ENCODE data around the gene EPDR1.
A peak's percentile ranks its signal among the peaks of the same experiment; 100 is the strongest.

Gene EPDR1

GRCh38 chr7:37920305-37920848 lies at the start of gene EPDR1:
Gene EPDR1, plus strand, starts transcription at chr7:37920640. Its CDS starts 300 bp downstream, at chr7:37920940.
- peak; percentile 76 for DNase-seq (ENCODE audit: low spot score)

GRCh38 chr7:37882086-37882485 lies 38.4 kb upstream of the EPDR1 start:
- no peak for DNase-seq (ENCODE audit: low spot score)

GRCh38 chr7:37893359-37893758 lies 27.1 kb upstream of the EPDR1 start:
- DNase-seq (ENCODE audit: low spot score): no peak

- no peak for DNase-seq (ENCODE audit: low spot score)
These were observed 25.8 kb upstream of the EPDR1 start for GRCh38 chr7:37894671-37895070.

GRCh38 chr7:37899712-37900247 lies 20.7 kb upstream of the EPDR1 start:
- no peak for DNase-seq (ENCODE audit: low spot score)

- peak; percentile 46 for DNase-seq (ENCODE audit: low spot score)
These were observed 19.1 kb upstream of the EPDR1 start for GRCh38 chr7:37901236-37901827.

GRCh38 chr7:37901890-37902524 lies 18.4 kb upstream of the EPDR1 start:
- DNase-seq (ENCODE audit: low spot score): no peak

GRCh38 chr7:37908221-37908788 lies 12.1 kb upstream of the EPDR1 start:
- DNase-seq (ENCODE audit: low spot score): no peak

- no peak for DNase-seq (ENCODE audit: low spot score)
These were observed 7.7 kb upstream of the EPDR1 start for GRCh38 chr7:37912756-37913155.

- DNase-seq (ENCODE audit: low spot score): no peak
These were observed 5.0 kb upstream of the EPDR1 start for GRCh38 chr7:37915438-37915837.

- no peak for DNase-seq (ENCODE audit: low spot score)
These were observed 4.3 kb upstream of the EPDR1 start for GRCh38 chr7:37916017-37916672.

GRCh38 chr7:37916673-37917660 lies 3.5 kb upstream of the EPDR1 start, which contains the start of gene SFRP4:
Gene SFRP4, minus strand, starts transcription at chr7:37916817. Its CDS starts 280 bp downstream, at chr7:37916537.
- DNase-seq (ENCODE audit: low spot score): peak; percentile 69

- DNase-seq (ENCODE audit: low spot score): no peak
These were observed 1.9 kb upstream of the EPDR1 start for GRCh38 chr7:37918526-37918925.

GRCh38 chr7:37920849-37921805 lies 687 bp downstream of the EPDR1 start:
- DNase-seq (ENCODE audit: low spot score): peak; percentile 65

GRCh38 chr7:37921876-37922275 lies 1.4 kb downstream of the EPDR1 start:
- peak; percentile 87 for DNase-seq (ENCODE audit: low spot score)

- no peak for DNase-seq (ENCODE audit: low spot score)
These were observed 3.6 kb downstream of the EPDR1 start for GRCh38 chr7:37923996-37924395.

- DNase-seq (ENCODE audit: low spot score): no peak
These were observed 4.1 kb downstream of the EPDR1 start for GRCh38 chr7:37924491-37925041.

GRCh38 chr7:37925620-37926019 lies 5.2 kb downstream of the EPDR1 start:
- no peak for DNase-seq (ENCODE audit: low spot score)

- DNase-seq (ENCODE audit: low spot score): no peak
These were observed 7.5 kb downstream of the EPDR1 start for GRCh38 chr7:37927773-37928444.

Data from cerebellar cortex (tissue), 1 donor.